HL-60 (cell line): Measurements from ENCODE around the gene FASN.

Experiments
- DNase-seq, 2 experiments: peaks; one replicate each; pipeline ENCODE4 v3.0.0-alpha.2; 2010 to 2020; ENCODE audit warnings: low read depth in 1 of 2, low spot score in 1 of 2
- H3K27ac ChIP-seq: fragments of 250-450 bp; sonication (Bioruptor Pico); replicated peaks from 2 replicates; pipeline ENCODE4 v1.5.1; 2020; ENCODE audit warnings: mild to moderate bottlenecking, moderate library complexity
- H3K27me3 ChIP-seq: fragments of 250-450 bp; sonication (Bioruptor Pico); 2 replicates; pipeline ENCODE4 v1.5.1; 2021; ENCODE audit warnings: mild to moderate bottlenecking, moderate library complexity; ENCODE audit not compliant: insufficient read depth, poor library complexity, severe bottlenecking
- H3K4me3 ChIP-seq: replicated peaks from 2 replicates; pipeline ENCODE4 v1.5.1; 2011; ENCODE audit warnings: mild to moderate bottlenecking, control low read depth, low read length; ENCODE audit not compliant: insufficient read depth
- CTCF ChIP-seq: IDR thresholded peaks from one replicate; pipeline ENCODE4 v1.5.1; 2011; ENCODE audit warnings: low read length, control low read depth, inconsistent platforms; ENCODE audit not compliant: insufficient read depth
- GABPA ChIP-seq: IDR thresholded peaks from 2 replicates; pipeline ENCODE4 v1.6.1; 2012; ENCODE audit warnings: low read depth
- POLR2AphosphoS5 ChIP-seq: IDR thresholded peaks from 2 replicates; pipeline ENCODE4 v1.6.1; 2012; ENCODE audit warnings: low read depth
- REST ChIP-seq: IDR thresholded peaks from 2 replicates; pipeline ENCODE4 v1.6.1; 2012; ENCODE audit warnings: low read depth; ENCODE audit not compliant: insufficient replicate concordance
- SPI1 ChIP-seq: IDR thresholded peaks from 2 replicates; pipeline ENCODE4 v1.6.1; 2012; ENCODE audit warnings: low read depth, mild to moderate bottlenecking, borderline replicate concordance

The FASN gene

GRCh38 chr17:82061047-82061925, 36.8 kb downstream of the FASN start:
- no peak; the same call in 1 of the 2 replicates for TF ChIP-seq POLR2AphosphoS5
- no peak for TF ChIP-seq GABPA
- TF ChIP-seq REST, result no peak
- TF ChIP-seq CTCF, result no peak
- no peak for TF ChIP-seq SPI1
- no peak for DNase-seq
- Histone ChIP-seq H3K27ac (no peak overlapping the region), H3K27me3 (no peaks in the 10 kb centered on the region), H3K4me3 (no peak overlapping the region)

- no peak for DNase-seq
- TF ChIP-seq SPI1 (no peak), REST (no peak), GABPA (no peak), POLR2AphosphoS5 (no peak), CTCF (no peak)
- no peak overlapping the region for H3K27ac ChIP-seq
Measured at GRCh38 chr17:82060614-82061013, 37.4 kb downstream of the FASN start.

GRCh38 chr17:82060001-82060380, 38.0 kb downstream of the FASN start:
- no peak for TF ChIP-seq SPI1
- no peak for TF ChIP-seq POLR2AphosphoS5
- TF ChIP-seq CTCF, result no peak
- TF ChIP-seq GABPA, result no peak
- no peak overlapping the region for H3K4me3 ChIP-seq
- H3K27me3 ChIP-seq, result no peaks in the 10 kb centered on the region
- DNase-seq, result no peak
- no peak overlapping the region for H3K27ac ChIP-seq

More at GRCh38 chr17:82060614-82061013, 37.4 kb downstream of the FASN start:
- Histone ChIP-seq H3K4me3 (no peak overlapping the region), H3K27me3 (no peaks in the 10 kb centered on the region)
